MM.1S (cell line): ENCODE data around the gene DCHS2.

ENCODE experiments used
- EZH2 ChIP-seq: fragments of 300-600 bp; sonication (generic); optimal IDR thresholded peaks from 2 replicates; pipeline ENCODE3; 2017; ENCODE audit warnings: low read depth, mild to moderate bottlenecking, antibody characterized with exemption, low read length, mixed read lengths
- EZH2phosphoT487 ChIP-seq: fragments of 300-600 bp; sonication (generic); IDR thresholded peaks from 2 replicates; pipeline ENCODE4 v1.6.1; 2018; ENCODE audit warnings: antibody characterized with exemption, low read length
- TF ChIP-seq, protein P1 (sequence below): fragments of 300-600 bp; sonication (generic); IDR thresholded peaks from 2 replicates; pipeline ENCODE4 v1.5.1; 2016; ENCODE audit warnings: antibody characterized with exemption, low read length, mixed read lengths

DNA sequence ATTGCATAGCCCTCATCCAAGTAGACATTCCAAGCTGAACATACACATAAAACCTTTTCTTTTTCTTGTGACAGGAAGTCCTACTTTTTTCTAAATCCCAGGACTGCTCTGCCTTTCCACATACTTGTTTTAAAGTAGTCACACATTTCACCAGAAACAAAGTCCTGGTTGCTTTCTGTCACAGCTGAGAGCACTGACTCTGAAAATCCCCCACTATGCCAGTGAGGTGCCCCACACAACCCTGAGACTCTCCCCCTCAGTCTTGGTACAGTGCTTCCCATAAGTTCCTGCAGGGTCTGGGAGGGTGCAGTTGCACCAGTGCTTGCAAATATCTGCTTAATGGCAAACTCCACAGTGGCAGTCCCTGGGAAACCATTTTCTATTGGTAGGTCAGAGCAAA lies 84.2 kb downstream of the DCHS2 start:
- TF ChIP-seq, protein P1, sequence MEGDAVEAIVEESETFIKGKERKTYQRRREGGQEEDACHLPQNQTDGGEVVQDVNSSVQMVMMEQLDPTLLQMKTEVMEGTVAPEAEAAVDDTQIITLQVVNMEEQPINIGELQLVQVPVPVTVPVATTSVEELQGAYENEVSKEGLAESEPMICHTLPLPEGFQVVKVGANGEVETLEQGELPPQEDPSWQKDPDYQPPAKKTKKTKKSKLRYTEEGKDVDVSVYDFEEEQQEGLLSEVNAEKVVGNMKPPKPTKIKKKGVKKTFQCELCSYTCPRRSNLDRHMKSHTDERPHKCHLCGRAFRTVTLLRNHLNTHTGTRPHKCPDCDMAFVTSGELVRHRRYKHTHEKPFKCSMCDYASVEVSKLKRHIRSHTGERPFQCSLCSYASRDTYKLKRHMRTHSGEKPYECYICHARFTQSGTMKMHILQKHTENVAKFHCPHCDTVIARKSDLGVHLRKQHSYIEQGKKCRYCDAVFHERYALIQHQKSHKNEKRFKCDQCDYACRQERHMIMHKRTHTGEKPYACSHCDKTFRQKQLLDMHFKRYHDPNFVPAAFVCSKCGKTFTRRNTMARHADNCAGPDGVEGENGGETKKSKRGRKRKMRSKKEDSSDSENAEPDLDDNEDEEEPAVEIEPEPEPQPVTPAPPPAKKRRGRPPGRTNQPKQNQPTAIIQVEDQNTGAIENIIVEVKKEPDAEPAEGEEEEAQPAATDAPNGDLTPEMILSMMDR: no peak
- TF ChIP-seq EZH2 (no peak), EZH2phosphoT487 (no peak)
